ENCODE data around the gene OTC. TPM values are rescaled to one million over a fixed set of nuclear protein-coding genes. Genes with fewer than 3 reads are reported as not detected.

OTC gene
- total RNA-seq, 4 donors from 2014 or later, result 0.15 to 0.57 TPM; not detected in 2

DNA sequence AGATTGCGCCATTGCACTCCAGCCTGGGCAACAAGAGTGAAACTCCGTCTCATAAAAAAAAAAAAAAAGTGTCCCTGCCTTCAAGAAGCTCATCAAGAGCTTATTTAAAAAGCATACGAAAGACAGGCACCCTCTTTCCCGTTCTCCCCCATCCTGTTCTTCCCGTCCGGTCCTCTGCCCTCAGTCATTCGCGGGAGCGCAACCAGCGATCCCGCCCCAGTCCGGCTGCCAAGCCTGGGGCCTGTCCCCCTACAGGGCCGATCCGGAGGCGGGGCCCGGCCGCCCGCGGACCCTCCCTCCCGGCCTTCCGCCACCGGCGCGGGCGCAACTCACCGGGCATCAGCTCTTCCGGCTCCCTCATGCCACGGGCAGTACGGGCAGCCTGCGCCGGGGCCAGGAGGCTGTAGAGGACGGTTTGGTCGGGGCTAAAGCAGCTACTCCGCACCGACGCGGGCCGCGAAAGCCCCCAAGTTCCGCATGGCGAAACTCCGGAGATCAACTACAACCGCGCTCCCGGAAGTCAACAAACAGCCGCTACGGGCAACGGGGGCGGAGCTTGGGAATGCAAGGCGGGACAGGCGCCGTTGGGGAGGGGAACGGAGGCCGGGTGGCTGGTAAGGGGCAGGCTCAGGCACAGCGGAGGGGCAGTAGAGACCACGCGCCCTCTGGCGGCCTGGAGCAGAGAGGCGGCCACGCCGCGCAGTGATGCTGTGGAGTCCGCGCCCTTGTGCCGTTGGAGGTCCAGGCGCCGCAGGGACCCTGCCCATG, 25.2 kb upstream of the OTC start, which contains the start of gene RPGR:
Gene RPGR (minus strand): TSS at position 503 of the 768 bp plus-strand sequence. CDS start 142 bp downstream, at position 361.
- 5 to 30% methylated on average over 3 to 13 of the region's 67 CpGs for WGBS, 2 donors
- TF ChIP-seq POLR2A (IDR thresholded peaks at IDR 0.05), result peak in 2 of 4 donors; percentile 41 to 56
- peak; percentile 39 to 80 (median 70) for TF ChIP-seq CTCF (IDR thresholded peaks at IDR 0.05)

GRCh38 chrX:38327775-38328081, 24.7 kb upstream of the OTC start:
- H3K27ac ChIP-seq, result peak overlapping the region; percentile 85 to 92 (median 86)
- intact Hi-C loops (cut with DNase I), result no loop called here

More for the DNA sequence above, 25.2 kb upstream of the OTC start, which contains the start of gene RPGR:
- intact Hi-C loops (cut with DNase I), result no loop called here
- Histone ChIP-seq H3K27ac (peak within 1 kb of the TSS; percentile 85 to 92 (median 86)), H3K27me3 (no peaks in the 10 kb centered on the region), H3K9me3 (peaks cover 0 to 3% (median 0%) of the 10 kb centered on the region in 3 donors), H3K36me3 (no peaks in the 10 kb centered on the region), H3K4me3 (peak within 1 kb of the TSS; percentile 61 to 71 (median 65)), H3K4me1 (peaks cover 0 to 10% (median 0%) of the 10 kb centered on the region in 3 donors)
- DNase-seq, result peak; percentile 73

GRCh38 chrX:38332505-38332904, 19.9 kb upstream of the OTC start:
- H3K9me3 ChIP-seq, result no peaks in the 10 kb centered on the region
- H3K36me3 ChIP-seq, result no peaks in the 10 kb centered on the region
- H3K4me3 ChIP-seq, result no peak overlapping the region
- TF ChIP-seq POLR2A (IDR thresholded peaks at IDR 0.05) (no peak), CTCF (IDR thresholded peaks at IDR 0.05) (no peak)
- no peaks in the 10 kb centered on the region for H3K27me3 ChIP-seq
- H3K4me1 ChIP-seq, result peaks cover 0 to 5% (median 0%) of the 10 kb centered on the region in 3 donors
- H3K27ac ChIP-seq, result peak overlapping the region in 1 of 4 donors; percentile 17
- intact Hi-C loops (cut with DNase I), result no loop called here
- DNase-seq, result no peak

More at GRCh38 chrX:38327775-38328081, 24.7 kb upstream of the OTC start:
- H3K4me3 ChIP-seq, result peak overlapping the region in 3 of 4 donors; percentile 61 to 71 (median 69)
- peaks cover 0 to 10% (median 0%) of the 10 kb centered on the region in 3 donors for H3K4me1 ChIP-seq
- no peak for DNase-seq
- 22% methylated on average over 4 of the region's 4 CpGs; no CpG with 5 or more reads in 1 of the 2 donors for WGBS, 2 donors
- H3K9me3 ChIP-seq, result peaks cover 0 to 3% (median 0%) of the 10 kb centered on the region in 3 donors
- no peak for TF ChIP-seq POLR2A (IDR thresholded peaks at IDR 0.05)
- no peak for TF ChIP-seq CTCF (IDR thresholded peaks at IDR 0.05)
- H3K27me3 ChIP-seq, result no peaks in the 10 kb centered on the region
- no peaks in the 10 kb centered on the region for H3K36me3 ChIP-seq

DNA sequence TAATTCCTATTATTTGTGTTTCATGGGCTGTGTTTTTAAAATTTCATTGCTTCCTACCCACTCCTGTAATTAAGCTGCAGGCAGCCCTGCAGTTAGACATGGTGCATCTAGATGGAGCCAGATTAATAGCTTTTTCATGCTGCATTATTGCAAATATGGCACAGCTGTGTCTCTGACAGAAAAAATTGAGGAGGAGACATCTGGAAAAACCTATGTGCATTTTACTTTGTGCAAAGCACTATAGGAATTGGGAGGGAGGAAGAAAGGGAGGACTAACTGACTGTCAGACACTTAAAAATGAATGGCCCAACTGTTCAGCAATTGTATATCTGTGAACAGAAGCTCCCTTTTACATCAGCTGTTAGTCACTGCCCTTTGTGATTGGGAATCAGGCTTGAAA, 17.0 kb upstream of the OTC start:
- intact Hi-C loops (cut with DNase I), result no loop called here
- Histone ChIP-seq H3K9me3 (no peaks in the 10 kb centered on the region), H3K4me1 (no peaks in the 10 kb centered on the region), H3K4me3 (no peak overlapping the region), H3K27me3 (no peaks in the 10 kb centered on the region), H3K27ac (no peak overlapping the region), H3K36me3 (no peaks in the 10 kb centered on the region)
- DNase-seq, result no peak
- no peak for TF ChIP-seq POLR2A (IDR thresholded peaks at IDR 0.05)
- TF ChIP-seq CTCF (IDR thresholded peaks at IDR 0.05), result no peak

DNA sequence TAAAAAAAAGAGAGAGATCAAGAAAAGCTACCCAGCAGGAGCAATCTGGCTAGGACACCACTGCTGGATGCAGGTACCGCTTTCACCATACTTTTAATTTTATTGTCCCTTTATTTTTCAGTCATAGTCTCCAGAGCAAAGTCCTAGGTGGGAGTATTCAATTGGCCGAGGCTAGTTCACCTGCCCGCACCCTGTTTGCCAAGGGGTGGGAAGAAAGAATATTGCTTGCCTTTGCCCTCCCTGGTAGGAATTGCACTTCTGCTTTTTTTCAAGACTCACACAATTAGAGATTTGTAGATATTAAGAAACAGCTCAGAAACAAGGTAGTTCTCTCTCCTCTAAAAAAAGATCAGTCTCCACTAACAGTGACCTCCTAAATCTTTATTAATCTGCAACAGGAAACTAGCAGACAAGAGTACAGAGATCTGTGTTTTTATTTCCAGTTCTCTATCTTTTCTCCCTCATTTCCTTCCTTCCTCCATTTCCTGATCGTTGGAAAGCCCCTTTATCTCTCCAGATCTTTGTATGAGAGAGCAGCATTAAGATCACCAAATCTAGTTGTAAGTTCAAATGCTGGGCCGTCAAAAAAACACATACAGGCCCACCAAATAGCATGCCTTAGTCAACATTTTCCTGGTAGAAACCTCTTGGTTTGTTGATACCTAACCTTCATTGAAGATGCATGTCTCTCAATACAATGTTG, 15.7 kb upstream of the OTC start:
- DNase-seq, result no peak
- H3K27ac ChIP-seq, result no peak overlapping the region

More for the DNA sequence above, 15.7 kb upstream of the OTC start:
- WGBS, 2 donors, result 72 to 77% methylated on average over 5 of the region's 5 CpGs
- Histone ChIP-seq H3K4me1 (no peaks in the 10 kb centered on the region), H3K36me3 (no peaks in the 10 kb centered on the region), H3K4me3 (no peak overlapping the region), H3K27me3 (no peaks in the 10 kb centered on the region), H3K9me3 (no peaks in the 10 kb centered on the region)
- TF ChIP-seq POLR2A (IDR thresholded peaks at IDR 0.05) (no peak), CTCF (IDR thresholded peaks at IDR 0.05) (no peak)
- intact Hi-C loops (cut with DNase I), result no loop called here

Data from esophagus squamous epithelium (tissue), 5 donors.